Measurements from ENCODE around the gene NBL1. TPM values are rescaled to one million over a fixed set of nuclear protein-coding genes. Genes with fewer than 3 reads are reported as not detected.

Gene NBL1
- total RNA-seq, 3 donors from 2014 or later, result 320 to 457 (median 426) TPM

- no peak for DNase-seq
- no peaks in the 10 kb centered on the region for H3K9me3 ChIP-seq
- TF ChIP-seq CTCF (IDR thresholded peaks at IDR 0.05), result no peak
- ATAC-seq, result peak; percentile 4
- H3K36me3 ChIP-seq (ENCODE audit: low read depth), result no peaks in the 10 kb centered on the region
- H3K4me1 ChIP-seq (ENCODE audit: low read depth), result no peaks in the 10 kb centered on the region
- no peak overlapping the region for H3K4me3 ChIP-seq
- intact Hi-C loops (cut with DNase I, micrococcal nuclease), result no loop called here
Measured at GRCh38 chr1:19678931-19679453, 34.9 kb downstream of the NBL1 start.

GRCh38 chr1:19679691-19680090 lies 35.6 kb downstream of the NBL1 start:
- intact Hi-C loops (cut with DNase I, micrococcal nuclease), result no loop called here
- H3K4me3 ChIP-seq, result no peak overlapping the region
- ATAC-seq (no peak), DNase-seq (no peak)
- no peak for TF ChIP-seq CTCF (IDR thresholded peaks at IDR 0.05)
- no peaks in the 10 kb centered on the region for H3K4me1 ChIP-seq (ENCODE audit: low read depth)
- no peaks in the 10 kb centered on the region for H3K36me3 ChIP-seq (ENCODE audit: low read depth)
- H3K9me3 ChIP-seq, result no peaks in the 10 kb centered on the region

- no peaks in the 10 kb centered on the region for H3K9me3 ChIP-seq
- no peak overlapping the region for H3K4me3 ChIP-seq
- H3K4me1 ChIP-seq (ENCODE audit: low read depth), result no peaks in the 10 kb centered on the region
- ATAC-seq (no peak), DNase-seq (no peak)
- intact Hi-C loops (cut with DNase I, micrococcal nuclease), result no loop called here
- no peak for TF ChIP-seq CTCF (IDR thresholded peaks at IDR 0.05)
- no peaks in the 10 kb centered on the region for H3K36me3 ChIP-seq (ENCODE audit: low read depth)
Measured at GRCh38 chr1:19680644-19681043, 36.5 kb downstream of the NBL1 start.

- DNase-seq, result no peak
- no peaks in the 10 kb centered on the region for H3K4me1 ChIP-seq (ENCODE audit: low read depth)
- intact Hi-C loops (cut with DNase I, micrococcal nuclease), result no loop called here
- no peak for TF ChIP-seq CTCF (IDR thresholded peaks at IDR 0.05)
- no peaks in the 10 kb centered on the region for H3K9me3 ChIP-seq
- no peak for ATAC-seq
- H3K36me3 ChIP-seq (ENCODE audit: low read depth), result no peaks in the 10 kb centered on the region
- H3K4me3 ChIP-seq, result no peak overlapping the region
Measured at GRCh38 chr1:19682257-19682656, 38.1 kb downstream of the NBL1 start.

- Histone ChIP-seq H3K36me3 (ENCODE audit: low read depth) (no peaks in the 10 kb centered on the region), H3K4me3 (no peak overlapping the region), H3K4me1 (ENCODE audit: low read depth) (no peaks in the 10 kb centered on the region), H3K9me3 (no peaks in the 10 kb centered on the region)
- DNase-seq (no peak), ATAC-seq (no peak)
- intact Hi-C loops (cut with DNase I, micrococcal nuclease), result no loop called here
- TF ChIP-seq CTCF (IDR thresholded peaks at IDR 0.05), result no peak
Measured at GRCh38 chr1:19682901-19683300, 38.8 kb downstream of the NBL1 start.

GRCh38 chr1:19683351-19683750 lies 39.2 kb downstream of the NBL1 start:
- no peak for DNase-seq
- no peak for TF ChIP-seq CTCF (IDR thresholded peaks at IDR 0.05)
- no peak for ATAC-seq
- intact Hi-C loops (cut with DNase I, micrococcal nuclease), result no loop called here
- no peaks in the 10 kb centered on the region for H3K4me1 ChIP-seq (ENCODE audit: low read depth)
- H3K9me3 ChIP-seq, result no peaks in the 10 kb centered on the region
- H3K4me3 ChIP-seq, result no peak overlapping the region
- H3K36me3 ChIP-seq (ENCODE audit: low read depth), result no peaks in the 10 kb centered on the region
